Suprapubic skin (tissue), 4 donors: ENCODE results near the gene BBS2. TPM values are rescaled to one million over a fixed set of nuclear protein-coding genes. Genes with fewer than 3 reads are reported as not detected.

Experiments used
- DNase-seq, 2 donors: peaks; one replicate each; pipeline ENCODE4 v3.0.0-alpha.2; 2019; ENCODE audit warnings: low spot score in 2 of 2
- H3K27ac ChIP-seq: fragments of 200-600 bp; sonication (generic); one replicate; pipeline ENCODE4 v1.5.1; 2019
- H3K27me3 ChIP-seq: fragments of 200-600 bp; sonication (generic); one replicate; pipeline ENCODE4 v1.5.1; 2019
- H3K36me3 ChIP-seq: fragments of 200-600 bp; sonication (generic); one replicate; pipeline ENCODE4 v1.5.1; 2019
- H3K4me1 ChIP-seq: fragments of 200-600 bp; sonication (generic); one replicate; pipeline ENCODE4 v1.5.1; 2019
- H3K4me3 ChIP-seq: fragments of 200-600 bp; sonication (generic); one replicate; pipeline ENCODE4 v1.5.1; 2019; ENCODE audit warnings: mild to moderate bottlenecking
- H3K9me3 ChIP-seq: fragments of 200-600 bp; sonication (generic); one replicate; pipeline ENCODE4 v1.5.1; 2019
- CTCF ChIP-seq, 2 donors: fragments of 200-600 bp in 1 of 2; fragments of 450-650 bp in 1 of 2; sonication (generic) in 1 of 2; IDR thresholded peaks; one replicate each; pipeline ENCODE4 v1.5.1; 2016 to 2019; ENCODE audit warnings: antibody characterized with exemption in 2 of 2, mild to moderate bottlenecking in 1 of 2, moderate library complexity in 1 of 2
- EP300 ChIP-seq: sonication (generic); formaldehyde crosslinking; IDR thresholded peaks from one replicate; pipeline ENCODE4 v1.6.1; 2017; ENCODE audit warnings: antibody characterized with exemption
- POLR2A ChIP-seq, 2 donors: fragments of 450-650 bp; IDR thresholded peaks; one replicate each; pipeline ENCODE4 v1.6.1; 2017; ENCODE audit warnings: antibody characterized with exemption in 2 of 2, mild to moderate bottlenecking in 2 of 2, moderate library complexity in 2 of 2
- POLR2AphosphoS5 ChIP-seq, 3 donors: sonication (generic); formaldehyde crosslinking; IDR thresholded peaks; one replicate each; pipeline ENCODE4 v1.6.1; 2017; ENCODE audit warnings: antibody characterized with exemption in 3 of 3
- WGBS: methylation state at CpG from one replicate; pipeline ENCODE4 v1.1.5; 2018; 5-methylcytosine and 5-hydroxymethylcytosine counted together
- total RNA-seq, 4 donors: library from RNA; depleted of rRNA; stranded (reverse); fragments of >200 nt; gene quantifications; one replicate each; pipeline ENCODE4 v1.1.0, GENCODE V29; 2016

The BBS2 gene
- total RNA-seq, 4 donors from 2014 or later = 79.2 to 237 (median 99.2) TPM

GRCh38 chr16:56482683-56483236 lies 37.1 kb downstream of the BBS2 start:
- 91% methylated on average over 5 of the region's 5 CpGs for WGBS
- Histone ChIP-seq H3K9me3 (no peaks in the 10 kb centered on the region), H3K27me3 (no peaks in the 10 kb centered on the region), H3K4me1 (no peaks in the 10 kb centered on the region), H3K27ac (no peak overlapping the region), H3K4me3 (no peak overlapping the region), H3K36me3 (peaks cover 71% of the 10 kb centered on the region)
- TF ChIP-seq CTCF (IDR thresholded peaks at IDR 0.05) (no peak), POLR2A (IDR thresholded peaks at IDR 0.05) (no peak), EP300 (no peak), POLR2AphosphoS5 (IDR thresholded peaks at IDR 0.05) (no peak)
- DNase-seq = no peak

- no peaks in the 10 kb centered on the region for H3K27me3 ChIP-seq
- 81% methylated on average over 2 of the region's 2 CpGs for WGBS
- TF ChIP-seq EP300 (no peak), CTCF (IDR thresholded peaks at IDR 0.05) (no peak), POLR2AphosphoS5 (IDR thresholded peaks at IDR 0.05) (no peak), POLR2A (IDR thresholded peaks at IDR 0.05) (no peak)
- H3K4me3 ChIP-seq = no peak overlapping the region
- no peak overlapping the region for H3K27ac ChIP-seq
- H3K4me1 ChIP-seq = peaks cover 2% of the 10 kb centered on the region
- peaks cover 81% of the 10 kb centered on the region for H3K36me3 ChIP-seq
- no peaks in the 10 kb centered on the region for H3K9me3 ChIP-seq
- no peak for DNase-seq
These were observed 38.2 kb downstream of the BBS2 start for GRCh38 chr16:56481468-56482122.

GRCh38 chr16:56480776-56481467 lies 38.9 kb downstream of the BBS2 start:
- no peak for DNase-seq
- peaks cover 2% of the 10 kb centered on the region for H3K4me1 ChIP-seq
- no peak overlapping the region for H3K27ac ChIP-seq
- TF ChIP-seq EP300 = no peak
- TF ChIP-seq CTCF (IDR thresholded peaks at IDR 0.05) = no peak
- no peak for TF ChIP-seq POLR2A (IDR thresholded peaks at IDR 0.05)
- TF ChIP-seq POLR2AphosphoS5 (IDR thresholded peaks at IDR 0.05) = no peak
- no peaks in the 10 kb centered on the region for H3K9me3 ChIP-seq
- 78% methylated on average over 7 of the region's 7 CpGs for WGBS
- H3K36me3 ChIP-seq = peaks cover 88% of the 10 kb centered on the region
- H3K4me3 ChIP-seq = no peak overlapping the region
- H3K27me3 ChIP-seq = no peaks in the 10 kb centered on the region

GRCh38 chr16:56479469-56479868 lies 40.4 kb downstream of the BBS2 start:
- WGBS = 97% methylated on average over 2 of the region's 2 CpGs
- no peak for DNase-seq

More at GRCh38 chr16:56479469-56479868, 40.4 kb downstream of the BBS2 start:
- H3K27me3 ChIP-seq = no peaks in the 10 kb centered on the region
- H3K27ac ChIP-seq = no peak overlapping the region
- no peaks in the 10 kb centered on the region for H3K9me3 ChIP-seq
- H3K4me1 ChIP-seq = peaks cover 2% of the 10 kb centered on the region
- no peak for TF ChIP-seq EP300
- TF ChIP-seq CTCF (IDR thresholded peaks at IDR 0.05) = no peak
- no peak for TF ChIP-seq POLR2A (IDR thresholded peaks at IDR 0.05)
- TF ChIP-seq POLR2AphosphoS5 (IDR thresholded peaks at IDR 0.05) = no peak
- H3K4me3 ChIP-seq = no peak overlapping the region
- H3K36me3 ChIP-seq = peaks cover 92% of the 10 kb centered on the region
